OCI-LY1 (cell line): Measurements from ENCODE around the gene TCIRG1.

Source experiments
- EZH2 ChIP-seq: fragments of 200-600 bp; sonication (generic), shearing (Covaris generic); IDR thresholded peaks from 2 replicates; pipeline ENCODE4 v1.8.0; 2017; ENCODE audit warnings: borderline replicate concordance, mixed run types, mild to moderate bottlenecking, antibody characterized with exemption, low read length, moderate library complexity, mixed read lengths
- TF ChIP-seq, protein P1 (sequence below): fragments of 200-600 bp; sonication (generic), shearing (Covaris generic); IDR thresholded peaks from 2 replicates; pipeline ENCODE4 v1.5.1; 2017; ENCODE audit warnings: mild to moderate bottlenecking, antibody characterized with exemption, low read length, moderate library complexity, mixed read lengths

DNA sequence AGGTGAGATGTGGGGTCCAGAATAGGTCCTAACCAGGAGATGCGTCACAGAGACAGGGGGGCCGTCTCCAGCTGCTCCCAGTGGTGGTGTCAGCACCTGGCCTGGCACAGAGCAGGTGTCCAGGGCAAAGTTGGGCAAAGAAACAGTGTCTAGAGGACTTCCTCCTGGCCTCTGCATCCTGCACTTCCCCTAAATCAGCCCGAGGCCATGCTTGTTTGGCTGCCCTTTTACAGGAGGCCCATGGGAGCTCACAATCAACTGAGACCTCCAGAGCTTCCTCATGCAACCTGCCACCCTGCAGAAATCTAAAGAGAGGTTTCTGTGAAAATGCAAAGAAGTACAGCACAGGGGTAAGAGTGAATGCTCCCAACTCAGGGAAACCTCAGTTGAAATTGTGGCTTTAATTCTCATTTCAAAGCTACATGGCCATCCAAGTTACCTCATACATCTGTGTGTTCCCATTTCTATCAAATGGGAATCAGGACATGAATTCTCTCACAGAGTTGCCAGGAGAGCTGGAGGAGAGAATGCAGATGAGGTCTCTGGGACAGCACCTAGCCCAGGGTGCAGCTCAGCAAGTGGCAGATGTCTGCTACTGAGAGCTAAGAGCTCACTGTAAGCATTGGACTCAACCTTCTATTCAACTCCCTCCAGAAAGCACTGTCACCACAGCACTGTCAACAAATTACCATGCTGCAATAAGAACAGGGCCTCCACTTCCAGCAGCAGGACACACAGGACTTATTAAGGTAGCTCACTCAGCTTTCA, 32.6 kb downstream of the TCIRG1 start:
- TF ChIP-seq, protein P1, sequence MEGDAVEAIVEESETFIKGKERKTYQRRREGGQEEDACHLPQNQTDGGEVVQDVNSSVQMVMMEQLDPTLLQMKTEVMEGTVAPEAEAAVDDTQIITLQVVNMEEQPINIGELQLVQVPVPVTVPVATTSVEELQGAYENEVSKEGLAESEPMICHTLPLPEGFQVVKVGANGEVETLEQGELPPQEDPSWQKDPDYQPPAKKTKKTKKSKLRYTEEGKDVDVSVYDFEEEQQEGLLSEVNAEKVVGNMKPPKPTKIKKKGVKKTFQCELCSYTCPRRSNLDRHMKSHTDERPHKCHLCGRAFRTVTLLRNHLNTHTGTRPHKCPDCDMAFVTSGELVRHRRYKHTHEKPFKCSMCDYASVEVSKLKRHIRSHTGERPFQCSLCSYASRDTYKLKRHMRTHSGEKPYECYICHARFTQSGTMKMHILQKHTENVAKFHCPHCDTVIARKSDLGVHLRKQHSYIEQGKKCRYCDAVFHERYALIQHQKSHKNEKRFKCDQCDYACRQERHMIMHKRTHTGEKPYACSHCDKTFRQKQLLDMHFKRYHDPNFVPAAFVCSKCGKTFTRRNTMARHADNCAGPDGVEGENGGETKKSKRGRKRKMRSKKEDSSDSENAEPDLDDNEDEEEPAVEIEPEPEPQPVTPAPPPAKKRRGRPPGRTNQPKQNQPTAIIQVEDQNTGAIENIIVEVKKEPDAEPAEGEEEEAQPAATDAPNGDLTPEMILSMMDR: no peak
- TF ChIP-seq EZH2: no peak
